ENCODE results near the gene BCAS3. TPM values are rescaled to one million over a fixed set of nuclear protein-coding genes. Genes with fewer than 3 reads are reported as not detected.

Gene BCAS3
- total and polyA plus RNA-seq, 4 experiments from 2014 or later: 27.0 to 45.2 (median 41.2) TPM

GRCh38 chr17:61361084-61361483 is 683.4 kb downstream of the BCAS3 start:
- no peaks in the 10 kb centered on the region for H3K4me1 ChIP-seq (ENCODE audit: insufficient read depth, low read length)
- H3K27ac Mint-ChIP-seq: no peak overlapping the region
- H3K27me3 ChIP-seq (ENCODE audit: insufficient read depth, low read length): no peaks in the 10 kb centered on the region
- no peak overlapping the region for H3K27ac ChIP-seq (ENCODE audit: low read depth, low read length)
- CTCF ChIA-PET (ENCODE audit: partially characterized antibody): no interaction called here
- no peak overlapping the region for H3K4me3 Mint-ChIP-seq
- no peaks in the 10 kb centered on the region for H3K4me1 Mint-ChIP-seq
- H3K9me3 ChIP-seq (ENCODE audit: control insufficient read depth in 1 of 2, low read length in 2 of 2): no peaks in the 10 kb centered on the region
- H3K36me3 Mint-ChIP-seq: no peaks in the 10 kb centered on the region
- H3K4me3 ChIP-seq (ENCODE audit: low read length in 2 of 2): no peak overlapping the region
- H3K36me3 ChIP-seq (ENCODE audit: insufficient read depth, low read length): no peaks in the 10 kb centered on the region
- H3K9me3 Mint-ChIP-seq: no peaks in the 10 kb centered on the region
- no peak for DNase-seq
- H3K27me3 Mint-ChIP-seq: no peaks in the 10 kb centered on the region
- intact Hi-C loops (cut with micrococcal nuclease): no loop called here
- POLR2A ChIA-PET (ENCODE audit: partially characterized antibody): no interaction called here

- Histone ChIP-seq H3K27me3 (ENCODE audit: insufficient read depth, low read length) (no peaks in the 10 kb centered on the region), H3K36me3 (ENCODE audit: insufficient read depth, low read length) (no peaks in the 10 kb centered on the region), H3K27ac (ENCODE audit: low read depth, low read length) (no peak overlapping the region), H3K4me1 (ENCODE audit: insufficient read depth, low read length) (no peaks in the 10 kb centered on the region), H3K4me3 (ENCODE audit: low read length in 2 of 2) (no peak overlapping the region), H3K9me3 (ENCODE audit: control insufficient read depth in 1 of 2, low read length in 2 of 2) (no peaks in the 10 kb centered on the region)
- H3K4me1 Mint-ChIP-seq: no peaks in the 10 kb centered on the region
- CTCF ChIA-PET (ENCODE audit: partially characterized antibody): interaction anchor here (0.9 kb wide), 1 partner anchor 11 kb away, joined by 4 read pairs; no protein-coding TSS in a partner anchor
- H3K9me3 Mint-ChIP-seq: no peaks in the 10 kb centered on the region
- POLR2A ChIA-PET (ENCODE audit: partially characterized antibody): no interaction called here
- no peaks in the 10 kb centered on the region for H3K27me3 Mint-ChIP-seq
- H3K36me3 Mint-ChIP-seq: no peaks in the 10 kb centered on the region
- H3K4me3 Mint-ChIP-seq: no peak overlapping the region
- intact Hi-C loops (cut with micrococcal nuclease): no loop called here
- DNase-seq: no peak
- H3K27ac Mint-ChIP-seq: no peak overlapping the region
Observed at GRCh38 chr17:61362396-61362795, 684.7 kb downstream of the BCAS3 start.

GRCh38 chr17:61362852-61363600 is 685.4 kb downstream of the BCAS3 start:
- no peaks in the 10 kb centered on the region for H3K9me3 ChIP-seq (ENCODE audit: control insufficient read depth in 1 of 2, low read length in 2 of 2)
- no peaks in the 10 kb centered on the region for H3K4me1 ChIP-seq (ENCODE audit: insufficient read depth, low read length)
- Mint-ChIP-seq H3K36me3 (no peaks in the 10 kb centered on the region), H3K27ac (no peak overlapping the region), H3K4me1 (no peaks in the 10 kb centered on the region), H3K27me3 (no peaks in the 10 kb centered on the region), H3K9me3 (no peaks in the 10 kb centered on the region), H3K4me3 (no peak overlapping the region)
- POLR2A ChIA-PET (ENCODE audit: partially characterized antibody): no interaction called here
- H3K36me3 ChIP-seq (ENCODE audit: insufficient read depth, low read length): no peaks in the 10 kb centered on the region
- no peak overlapping the region for H3K4me3 ChIP-seq (ENCODE audit: low read length in 2 of 2)
- intact Hi-C loops (cut with micrococcal nuclease): no loop called here
- DNase-seq: no peak
- CTCF ChIA-PET (ENCODE audit: partially characterized antibody): interaction anchor here (0.9 kb wide), 1 partner anchor 11 kb away, joined by 4 read pairs; no protein-coding TSS in a partner anchor
- H3K27me3 ChIP-seq (ENCODE audit: insufficient read depth, low read length): no peaks in the 10 kb centered on the region
- H3K27ac ChIP-seq (ENCODE audit: low read depth, low read length): no peak overlapping the region

GRCh38 chr17:61363601-61364462 is 686.2 kb downstream of the BCAS3 start:
- H3K4me3 ChIP-seq (ENCODE audit: low read length in 2 of 2): no peak overlapping the region
- intact Hi-C loops (cut with micrococcal nuclease): no loop called here
- H3K9me3 Mint-ChIP-seq: no peaks in the 10 kb centered on the region
- no peak overlapping the region for H3K27ac ChIP-seq (ENCODE audit: low read depth, low read length)
- H3K4me1 ChIP-seq (ENCODE audit: insufficient read depth, low read length): no peaks in the 10 kb centered on the region
- H3K36me3 ChIP-seq (ENCODE audit: insufficient read depth, low read length): no peaks in the 10 kb centered on the region
- ChIA-PET POLR2A (ENCODE audit: partially characterized antibody) (no interaction called here), CTCF (ENCODE audit: partially characterized antibody) (interaction anchor here (2.1 kb wide), 1 partner anchor 12 kb away, joined by 6 read pairs; no protein-coding TSS in a partner anchor)
- no peaks in the 10 kb centered on the region for H3K36me3 Mint-ChIP-seq
- H3K27me3 ChIP-seq (ENCODE audit: insufficient read depth, low read length): no peaks in the 10 kb centered on the region
- H3K27me3 Mint-ChIP-seq: no peaks in the 10 kb centered on the region
- H3K4me3 Mint-ChIP-seq: no peak overlapping the region
- H3K4me1 Mint-ChIP-seq: no peaks in the 10 kb centered on the region
- DNase-seq: no peak
- H3K27ac Mint-ChIP-seq: no peak overlapping the region
- no peaks in the 10 kb centered on the region for H3K9me3 ChIP-seq (ENCODE audit: control insufficient read depth in 1 of 2, low read length in 2 of 2)

GRCh38 chr17:61364463-61364846 is 686.8 kb downstream of the BCAS3 start:
- Mint-ChIP-seq H3K4me3 (no peak overlapping the region), H3K27me3 (no peaks in the 10 kb centered on the region), H3K36me3 (peaks cover 0 to 6% of the 10 kb centered on the region in 2 donors), H3K4me1 (no peaks in the 10 kb centered on the region), H3K9me3 (no peaks in the 10 kb centered on the region), H3K27ac (no peak overlapping the region)
- Histone ChIP-seq H3K4me3 (ENCODE audit: low read length in 2 of 2) (no peak overlapping the region), H3K9me3 (ENCODE audit: control insufficient read depth in 1 of 2, low read length in 2 of 2) (no peaks in the 10 kb centered on the region), H3K27me3 (ENCODE audit: insufficient read depth, low read length) (no peaks in the 10 kb centered on the region), H3K27ac (ENCODE audit: low read depth, low read length) (no peak overlapping the region), H3K4me1 (ENCODE audit: insufficient read depth, low read length) (no peaks in the 10 kb centered on the region), H3K36me3 (ENCODE audit: insufficient read depth, low read length) (no peaks in the 10 kb centered on the region)
- DNase-seq: no peak
- ChIA-PET CTCF (ENCODE audit: partially characterized antibody) (interaction anchor here (2.1 kb wide), 1 partner anchor 13 kb away, joined by 6 read pairs; no protein-coding TSS in a partner anchor), POLR2A (ENCODE audit: partially characterized antibody) (no interaction called here)
- intact Hi-C loops (cut with micrococcal nuclease): no loop called here

GRCh38 chr17:61366076-61366714 is 688.5 kb downstream of the BCAS3 start:
- intact Hi-C loops (cut with micrococcal nuclease): no loop called here
- Mint-ChIP-seq H3K9me3 (no peaks in the 10 kb centered on the region), H3K4me3 (no peak overlapping the region), H3K27me3 (no peaks in the 10 kb centered on the region), H3K27ac (no peak overlapping the region), H3K4me1 (no peaks in the 10 kb centered on the region), H3K36me3 (peaks cover 4 to 7% of the 10 kb centered on the region in 2 donors)
- ChIA-PET CTCF (ENCODE audit: partially characterized antibody) (interaction anchor here (1.0 to 2.1 kb wide), 2 partner anchors 9 to 15 kb away, joined by 3 to 6 read pairs; no protein-coding TSS in a partner anchor), POLR2A (ENCODE audit: partially characterized antibody) (no interaction called here)
- DNase-seq: no peak
- Histone ChIP-seq H3K9me3 (ENCODE audit: control insufficient read depth in 1 of 2, low read length in 2 of 2) (no peaks in the 10 kb centered on the region), H3K27ac (ENCODE audit: low read depth, low read length) (no peak overlapping the region), H3K4me1 (ENCODE audit: insufficient read depth, low read length) (no peaks in the 10 kb centered on the region), H3K4me3 (ENCODE audit: low read length in 2 of 2) (no peak overlapping the region), H3K27me3 (ENCODE audit: insufficient read depth, low read length) (no peaks in the 10 kb centered on the region), H3K36me3 (ENCODE audit: insufficient read depth, low read length) (no peaks in the 10 kb centered on the region)
